22Rv1 (cell line): ENCODE measurements around the gene KCNQ4.

Experiments used
- H3K27ac ChIP-seq: fragments of 450-650 bp; 2 replicates; pipeline ENCODE4 v1.5.1; 2017
- CTCF ChIP-seq: fragments of 450-650 bp; IDR thresholded peaks from 2 replicates; pipeline ENCODE4 v1.5.1; 2017; ENCODE audit warnings: mild to moderate bottlenecking
- ZFX ChIP-seq: fragments of 450-650 bp; IDR thresholded peaks from 2 replicates; pipeline ENCODE4 v1.6.1; 2017; ENCODE audit warnings: antibody characterized with exemption, borderline replicate concordance

Gene KCNQ4

GRCh38 chr1:40815420-40815819, 31.8 kb downstream of the KCNQ4 start:
- TF ChIP-seq ZFX (no peak), CTCF (no peak)
- H3K27ac ChIP-seq = no peak overlapping the region

- TF ChIP-seq ZFX (no peak), CTCF (no peak)
- no peak overlapping the region for H3K27ac ChIP-seq
Measured at GRCh38 chr1:40817791-40818263, 34.2 kb downstream of the KCNQ4 start.

- TF ChIP-seq CTCF = no peak
- TF ChIP-seq ZFX = no peak
- no peak overlapping the region for H3K27ac ChIP-seq
Measured at GRCh38 chr1:40818264-40818961, 34.8 kb downstream of the KCNQ4 start.

- H3K27ac ChIP-seq = no peak overlapping the region
- TF ChIP-seq ZFX (no peak), CTCF (no peak)
Measured at GRCh38 chr1:40819101-40819500, 35.5 kb downstream of the KCNQ4 start.

- no peak overlapping the region for H3K27ac ChIP-seq
- TF ChIP-seq ZFX = no peak
- TF ChIP-seq CTCF = no peak
Measured at GRCh38 chr1:40820251-40820797, 36.7 kb downstream of the KCNQ4 start.

GRCh38 chr1:40820911-40821693, 37.5 kb downstream of the KCNQ4 start:
- TF ChIP-seq ZFX (no peak), CTCF (no peak)
- H3K27ac ChIP-seq = no peak overlapping the region

- H3K27ac ChIP-seq = no peak overlapping the region
- TF ChIP-seq ZFX (no peak), CTCF (no peak)
Measured at GRCh38 chr1:40822890-40823289, 39.3 kb downstream of the KCNQ4 start.
